Sigmoid colon (tissue), 7 donors: ENCODE data around the gene TSEN54. TPM values are rescaled to one million over a fixed set of nuclear protein-coding genes. Genes with fewer than 3 reads are reported as not detected.

Source experiments
- DNase-seq: peaks from one replicate; pipeline ENCODE4 v3.0.0-alpha.2; 2019
- H3K27ac ChIP-seq, 4 donors: fragments of 200-600 bp; sonication (generic); one replicate each; pipeline ENCODE4 v1.5.1; 2016 to 2019; ENCODE audit warnings: mild to moderate bottlenecking in 1 of 4
- H3K27me3 ChIP-seq, 3 donors: fragments of 200-600 bp; sonication (generic); one replicate each; pipeline ENCODE4 v1.5.1; 2019; ENCODE audit warnings: mild to moderate bottlenecking in 1 of 3
- H3K36me3 ChIP-seq, 4 donors: fragments of 200-600 bp; sonication (generic); one replicate each; pipeline ENCODE4 v1.5.1; 2016 to 2019
- H3K4me1 ChIP-seq, 4 donors: fragments of 200-600 bp; sonication (generic); one replicate each; pipeline ENCODE4 v1.5.1; 2017 to 2019
- H3K4me3 ChIP-seq, 4 donors: fragments of 200-600 bp; sonication (generic); one replicate each; pipeline ENCODE4 v1.5.1; 2017 to 2019; ENCODE audit warnings: mild to moderate bottlenecking in 2 of 4, moderate library complexity in 1 of 4
- H3K9me3 ChIP-seq, 4 donors: fragments of 200-600 bp in 3 of 4; sonication (generic) in 3 of 4; one replicate each; pipeline versions ENCODE4 v1.5.1 to v1.6.1; 2013 to 2019
- EP300 ChIP-seq, 4 donors: sonication (generic); formaldehyde crosslinking; IDR thresholded peaks; one replicate each; pipeline ENCODE4 v1.6.1; 2017; ENCODE audit warnings: antibody characterized with exemption in 4 of 4
- POLR2A ChIP-seq, 2 donors: fragments of 450-650 bp; IDR thresholded peaks; one replicate each; pipeline ENCODE4 v1.6.1; 2016; ENCODE audit warnings: antibody characterized with exemption in 2 of 2, mild to moderate bottlenecking in 2 of 2, moderate library complexity in 2 of 2
- POLR2AphosphoS5 ChIP-seq, 4 donors: sonication (generic); formaldehyde crosslinking; IDR thresholded peaks; one replicate each; pipeline ENCODE4 v1.6.1; 2017; ENCODE audit warnings: antibody characterized with exemption in 4 of 4
- WGBS, 2 donors: extraction: QIAGEN DNeasy Blood & Tissue Kit; methylation state at CpG; one replicate each; pipeline ENCODE4 v1.1.7; 2013; 5-methylcytosine and 5-hydroxymethylcytosine counted together
- intact Hi-C: fragments of 100-400 bp; cut with DNase I; formaldehyde crosslinking; loops from one replicate; pipeline ENCODE4 v1.15.1; 2023
- polyA plus RNA-seq, 3 donors: library from polyadenylated mRNA; stranded (reverse); fragments of 200-250 nt; gene quantifications; one replicate each; pipeline ENCODE4 v1.2.3, GENCODE V29; 2013
- total RNA-seq, 4 donors: library from RNA; depleted of rRNA; stranded (reverse); fragments of >200 nt; gene quantifications; one replicate each; pipeline ENCODE4 v1.1.0, GENCODE V29; 2016
- TF ChIP-seq, protein P1 (sequence below), 4 experiments: fragments of 450-650 bp in 3 of 4; fragments of 200-600 bp in 1 of 4; IDR thresholded peaks; one replicate each; pipeline ENCODE4 v1.5.1; 2016 to 2019; ENCODE audit warnings: antibody characterized with exemption in 4 of 4, mild to moderate bottlenecking in 3 of 4, moderate library complexity in 2 of 4
- donor health status: healthy with polysubstance abuse.
- donor health status: Bipolar disorder and iron deficiency.
- donor health status: healthy.

The TSEN54 gene
- total and polyA plus RNA-seq, 7 donors: 11.1 to 43.7 (median 25.3) TPM

DNA sequence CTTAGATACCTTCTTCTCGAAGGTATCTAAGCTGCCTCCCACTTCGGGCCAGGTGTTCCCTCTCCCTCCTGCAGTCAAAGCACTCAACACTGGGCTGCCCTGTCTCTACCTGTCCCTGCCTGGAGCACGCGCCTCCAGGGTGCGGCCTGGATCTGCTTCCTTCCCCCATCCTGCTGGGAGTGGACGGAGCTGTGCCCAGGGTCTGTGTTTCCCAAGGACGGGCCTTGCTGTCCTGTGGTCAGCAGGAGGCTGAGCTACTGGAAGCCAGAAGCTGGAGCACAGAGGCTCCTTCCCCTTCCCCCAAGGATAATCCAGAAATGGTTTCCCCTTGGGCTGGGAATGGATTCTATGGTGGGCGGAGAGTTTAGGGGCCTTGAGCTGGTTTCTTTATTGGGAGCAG, 25.9 kb downstream of the TSEN54 start:
- Histone ChIP-seq H3K27ac (no peak overlapping the region), H3K4me1 (no peaks in the 10 kb centered on the region), H3K27me3 (no peaks in the 10 kb centered on the region), H3K4me3 (no peak overlapping the region), H3K36me3 (no peaks in the 10 kb centered on the region), H3K9me3 (no peaks in the 10 kb centered on the region)
- TF ChIP-seq, protein P1, sequence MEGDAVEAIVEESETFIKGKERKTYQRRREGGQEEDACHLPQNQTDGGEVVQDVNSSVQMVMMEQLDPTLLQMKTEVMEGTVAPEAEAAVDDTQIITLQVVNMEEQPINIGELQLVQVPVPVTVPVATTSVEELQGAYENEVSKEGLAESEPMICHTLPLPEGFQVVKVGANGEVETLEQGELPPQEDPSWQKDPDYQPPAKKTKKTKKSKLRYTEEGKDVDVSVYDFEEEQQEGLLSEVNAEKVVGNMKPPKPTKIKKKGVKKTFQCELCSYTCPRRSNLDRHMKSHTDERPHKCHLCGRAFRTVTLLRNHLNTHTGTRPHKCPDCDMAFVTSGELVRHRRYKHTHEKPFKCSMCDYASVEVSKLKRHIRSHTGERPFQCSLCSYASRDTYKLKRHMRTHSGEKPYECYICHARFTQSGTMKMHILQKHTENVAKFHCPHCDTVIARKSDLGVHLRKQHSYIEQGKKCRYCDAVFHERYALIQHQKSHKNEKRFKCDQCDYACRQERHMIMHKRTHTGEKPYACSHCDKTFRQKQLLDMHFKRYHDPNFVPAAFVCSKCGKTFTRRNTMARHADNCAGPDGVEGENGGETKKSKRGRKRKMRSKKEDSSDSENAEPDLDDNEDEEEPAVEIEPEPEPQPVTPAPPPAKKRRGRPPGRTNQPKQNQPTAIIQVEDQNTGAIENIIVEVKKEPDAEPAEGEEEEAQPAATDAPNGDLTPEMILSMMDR (IDR thresholded peaks at IDR 0.05): no peak
- TF ChIP-seq POLR2AphosphoS5 (IDR thresholded peaks at IDR 0.05) (no peak), EP300 (IDR thresholded peaks at IDR 0.05) (no peak), POLR2A (IDR thresholded peaks at IDR 0.05) (no peak)
- no peak for DNase-seq
- 14 to 73% methylated on average over 8 of the region's 8 CpGs for WGBS, 2 donors
- intact Hi-C loops: no loop called here

DNA sequence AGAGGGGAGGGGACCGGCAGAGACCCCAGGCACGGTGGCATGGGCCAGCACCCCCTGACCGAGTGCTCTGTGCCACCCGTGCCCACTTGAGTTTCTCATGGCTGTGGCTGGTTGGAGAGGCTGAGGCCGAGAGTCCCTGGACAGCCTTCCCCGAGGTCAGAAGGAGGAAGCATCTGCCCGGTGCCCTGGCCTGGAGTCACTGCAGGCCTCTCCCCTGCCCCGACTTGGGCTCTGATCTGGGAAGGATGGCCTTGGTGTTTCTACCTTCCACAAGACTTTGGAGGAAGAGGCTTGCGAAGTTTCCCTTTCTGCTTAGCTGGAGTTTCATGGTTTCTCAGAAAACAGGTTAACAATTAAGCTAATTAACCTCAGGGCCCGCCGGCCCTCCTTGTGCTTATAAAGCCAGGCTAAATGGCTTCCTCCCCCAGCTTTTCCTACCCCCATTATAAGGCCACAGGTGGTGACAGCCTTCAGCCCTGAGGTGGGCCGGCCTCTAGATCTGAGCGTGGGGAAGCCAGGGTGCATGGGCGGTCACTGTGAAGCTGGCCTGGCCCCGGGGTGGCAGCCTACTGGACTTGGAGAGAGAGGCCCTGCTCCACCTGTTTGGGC, 26.5 kb downstream of the TSEN54 start:
- intact Hi-C loops: no loop called here

DNA sequence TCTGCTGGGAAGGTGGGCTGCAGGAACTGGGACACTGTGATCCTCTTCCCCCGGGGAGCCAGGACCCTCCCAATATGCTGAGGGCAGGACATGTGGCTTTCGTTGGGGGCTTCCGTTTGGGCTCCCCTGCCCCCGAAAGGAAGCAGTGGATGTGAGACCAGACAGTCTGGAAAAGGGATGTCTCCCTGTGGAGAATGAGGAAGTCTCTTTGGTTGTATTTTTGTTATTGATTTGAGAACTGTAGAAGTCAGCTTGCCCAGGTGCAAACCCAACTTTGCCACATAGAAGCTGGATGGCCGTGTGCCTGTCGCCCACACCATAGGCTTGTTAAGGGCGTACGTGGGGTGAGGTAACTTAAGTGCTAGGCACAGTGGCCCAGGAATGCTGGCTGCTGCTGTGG, 27.9 kb downstream of the TSEN54 start:
- H3K9me3 ChIP-seq: no peaks in the 10 kb centered on the region
- no peak overlapping the region for H3K4me3 ChIP-seq

More for the DNA sequence above, 26.5 kb downstream of the TSEN54 start:
- Histone ChIP-seq H3K4me1 (no peaks in the 10 kb centered on the region), H3K9me3 (no peaks in the 10 kb centered on the region), H3K36me3 (no peaks in the 10 kb centered on the region), H3K4me3 (no peak overlapping the region), H3K27ac (no peak overlapping the region), H3K27me3 (no peaks in the 10 kb centered on the region)
- 18 to 76% methylated on average over 15 of the region's 15 CpGs for WGBS, 2 donors
- DNase-seq: no peak
- TF ChIP-seq POLR2A (IDR thresholded peaks at IDR 0.05): no peak

DNA sequence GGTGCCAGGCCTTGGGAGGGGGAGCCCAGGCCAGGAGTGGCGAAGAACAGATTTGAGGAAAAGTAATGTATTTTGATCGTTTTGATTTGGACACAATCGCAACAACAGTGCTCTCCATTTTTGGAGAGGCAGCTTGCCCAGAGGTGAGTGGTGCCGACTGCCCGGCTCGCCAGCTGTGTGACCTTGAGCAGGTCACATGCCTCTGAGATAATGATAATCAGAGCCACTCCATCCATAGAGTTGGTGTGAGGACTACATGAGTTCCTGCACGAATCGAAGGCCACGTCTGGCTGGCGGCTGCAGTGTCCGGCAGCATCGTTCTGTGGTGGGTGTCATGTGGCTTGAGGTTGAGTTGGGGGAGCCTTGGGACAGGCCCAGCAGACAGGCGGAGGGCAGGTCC, 29.9 kb downstream of the TSEN54 start:
- no peak for DNase-seq
- Histone ChIP-seq H3K4me3 (no peak overlapping the region), H3K27ac (no peak overlapping the region), H3K36me3 (no peaks in the 10 kb centered on the region), H3K9me3 (no peaks in the 10 kb centered on the region), H3K27me3 (no peaks in the 10 kb centered on the region), H3K4me1 (no peaks in the 10 kb centered on the region)
- TF ChIP-seq EP300 (IDR thresholded peaks at IDR 0.05): no peak
- TF ChIP-seq POLR2AphosphoS5 (IDR thresholded peaks at IDR 0.05): no peak
- TF ChIP-seq, protein P1 (IDR thresholded peaks at IDR 0.05): no peak
- TF ChIP-seq POLR2A (IDR thresholded peaks at IDR 0.05): no peak
- 88 to 95% methylated on average over 13 of the region's 13 CpGs for WGBS, 2 donors
- intact Hi-C loops: no loop called here

More for the DNA sequence above, 27.9 kb downstream of the TSEN54 start:
- DNase-seq: no peak
- H3K27ac ChIP-seq: no peak overlapping the region
- 38 to 70% methylated on average over 8 of the region's 8 CpGs for WGBS, 2 donors
- no peaks in the 10 kb centered on the region for H3K4me1 ChIP-seq
- H3K27me3 ChIP-seq: no peaks in the 10 kb centered on the region
- TF ChIP-seq POLR2A (IDR thresholded peaks at IDR 0.05) (no peak), POLR2AphosphoS5 (IDR thresholded peaks at IDR 0.05) (no peak), EP300 (IDR thresholded peaks at IDR 0.05) (no peak)
- TF ChIP-seq, protein P1 (IDR thresholded peaks at IDR 0.05): no peak
- intact Hi-C loops: no loop called here
- H3K36me3 ChIP-seq: no peaks in the 10 kb centered on the region

DNA sequence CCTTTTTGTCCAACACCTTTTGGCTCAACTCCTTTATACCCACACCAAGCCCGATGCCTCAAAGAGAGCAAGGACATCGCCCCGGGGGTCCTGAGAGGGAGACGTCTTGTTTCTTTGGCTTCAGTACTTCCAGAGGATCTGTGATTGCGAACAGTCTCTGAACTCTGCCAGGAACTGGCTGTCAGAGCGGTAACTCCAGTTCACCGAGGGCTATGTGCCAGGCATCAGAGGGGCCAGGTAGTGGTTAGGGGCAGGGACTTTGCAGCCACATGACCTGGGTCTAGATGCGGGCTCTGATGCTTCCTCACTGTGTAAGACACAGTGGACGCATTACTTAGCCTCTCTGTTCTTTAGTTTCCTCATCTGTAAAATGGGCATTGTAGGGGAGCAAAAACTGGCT, 30.8 kb downstream of the TSEN54 start:
- H3K27ac ChIP-seq: no peak overlapping the region
- WGBS, 2 donors: 95 to 97% methylated on average over 9 of the region's 9 CpGs
- intact Hi-C loops: no loop called here
- no peaks in the 10 kb centered on the region for H3K36me3 ChIP-seq
- TF ChIP-seq POLR2A (IDR thresholded peaks at IDR 0.05) (no peak), EP300 (IDR thresholded peaks at IDR 0.05) (no peak), POLR2AphosphoS5 (IDR thresholded peaks at IDR 0.05) (no peak)
- TF ChIP-seq, protein P1 (IDR thresholded peaks at IDR 0.05): no peak
- no peaks in the 10 kb centered on the region for H3K27me3 ChIP-seq
- no peak overlapping the region for H3K4me3 ChIP-seq
- DNase-seq: no peak
- H3K4me1 ChIP-seq: no peaks in the 10 kb centered on the region
- H3K9me3 ChIP-seq: no peaks in the 10 kb centered on the region
